Cerebellar cortex (tissue), 1 donor: Measurements from ENCODE around the gene DIPK1B.

Source experiments
- DNase-seq: peaks from one replicate; pipeline ENCODE4 v3.0.0-alpha.2; 2015; ENCODE audit warnings: low spot score

DIPK1B gene

GRCh38 chr9:136739509-136739908 is 27.1 kb downstream of the DIPK1B start:
- DNase-seq, result no peak

GRCh38 chr9:136740069-136740468 is 27.7 kb downstream of the DIPK1B start:
- no peak for DNase-seq

GRCh38 chr9:136740491-136740890 is 28.1 kb downstream of the DIPK1B start:
- no peak for DNase-seq

- no peak for DNase-seq
These were observed 28.9 kb downstream of the DIPK1B start for GRCh38 chr9:136740971-136741882.

- DNase-seq, result no peak
These were observed 29.7 kb downstream of the DIPK1B start for GRCh38 chr9:136741883-136742571.

GRCh38 chr9:136742591-136743391 is 30.4 kb downstream of the DIPK1B start, which contains the start of gene LCN10:
Gene LCN10, minus strand, starts transcription at chr9:136742940. Its CDS starts 37 bp downstream, at chr9:136742903.
- DNase-seq, result no peak

GRCh38 chr9:136743639-136744211 is 31.4 kb downstream of the DIPK1B start:
- no peak for DNase-seq

- no peak for DNase-seq
These were observed 32.4 kb downstream of the DIPK1B start for GRCh38 chr9:136744773-136745172.

GRCh38 chr9:136745389-136746154 is 33.2 kb downstream of the DIPK1B start:
- no peak for DNase-seq

GRCh38 chr9:136746155-136746490 is 33.8 kb downstream of the DIPK1B start:
- DNase-seq, result no peak

GRCh38 chr9:136746621-136747020 is 34.2 kb downstream of the DIPK1B start:
- DNase-seq, result no peak

- DNase-seq, result no peak
These were observed 35.0 kb downstream of the DIPK1B start for GRCh38 chr9:136747161-136748060.

GRCh38 chr9:136748201-136748600 is 35.8 kb downstream of the DIPK1B start, which contains the start of gene LCN6:
Gene LCN6, minus strand, starts transcription at chr9:136748525. Its CDS starts 42 bp downstream, at chr9:136748483.
- DNase-seq, result no peak

GRCh38 chr9:136748666-136749611 is 36.6 kb downstream of the DIPK1B start:
- no peak for DNase-seq

- no peak for DNase-seq
These were observed 38.2 kb downstream of the DIPK1B start for GRCh38 chr9:136750526-136750925.

- no peak for DNase-seq
These were observed 38.9 kb downstream of the DIPK1B start for GRCh38 chr9:136751244-136751643.

GRCh38 chr9:136751814-136752213 is 39.4 kb downstream of the DIPK1B start:
- DNase-seq, result no peak

GRCh38 chr9:136753371-136754058 is 41.1 kb downstream of the DIPK1B start:
- DNase-seq, result no peak
